ENCODE results near the gene PITPNC1. TPM values are rescaled to one million over a fixed set of nuclear protein-coding genes. Genes with fewer than 3 reads are reported as not detected.

The PITPNC1 gene
- total and polyA plus RNA-seq, 2 donors (not counting 1 experiment from before 2014, with no cell fraction given), result 4.7 to 26.1 TPM

GRCh38 chr17:67401598-67402504 lies 24.8 kb downstream of the PITPNC1 start:
- Histone ChIP-seq H3K27me3 (replicated peaks in 1 of 4; ENCODE audit: control extremely low read depth in 1 of 4, control insufficient read depth in 3 of 4, insufficient read depth in 4 of 4, low read length in 3 of 4) (no peaks in the 10 kb centered on the region), H3K4me1 (ENCODE audit: control insufficient read depth in 2 of 2, insufficient read depth in 2 of 2, low read length in 2 of 2) (peaks cover 8 to 17% of the 10 kb centered on the region in 2 donors), H3K27ac (ENCODE audit: low read length in 2 of 2) (no peak overlapping the region), H3K4me3 (ENCODE audit: control extremely low read depth in 1 of 5, extremely low read depth in 1 of 5, insufficient read depth in 1 of 5, low read depth in 2 of 5, low read length in 4 of 5) (no peak overlapping the region), H2AFZ (ENCODE audit: insufficient read depth, low read depth, low read length, poor library complexity, severe bottlenecking) (no peak overlapping the region), H3K36me3 (replicated peaks in 1 of 2; ENCODE audit: control extremely low read depth in 1 of 2, control insufficient read depth in 1 of 2, extremely low read depth in 1 of 2, insufficient read depth in 2 of 2, low read length in 1 of 2) (no peaks in the 10 kb centered on the region), H4K20me1 (ENCODE audit: control insufficient read depth, insufficient read depth, low read length, poor library complexity, severe bottlenecking) (no peaks in the 10 kb centered on the region), H3K4me2 (replicated peaks; ENCODE audit: low read depth, low read length, poor library complexity, severe bottlenecking) (no peak overlapping the region), H3K79me2 (ENCODE audit: control insufficient read depth, insufficient read depth, low read length) (peaks cover 11% of the 10 kb centered on the region), H3K9ac (ENCODE audit: low read length) (no peak overlapping the region), H3K9me3 (ENCODE audit: control extremely low read depth in 1 of 3, control insufficient read depth in 2 of 3, insufficient read depth in 1 of 3, low read length in 2 of 3) (peaks cover 0 to 5% (median 0%) of the 10 kb centered on the region in 3 donors)
- intact Hi-C loops (cut with micrococcal nuclease), result no loop called here
- CTCF ChIA-PET, result no interaction called here
- peaks cover 29% of the 10 kb centered on the region for H3K4me1 Mint-ChIP-seq
- no peak overlapping the region for H3K27ac Mint-ChIP-seq
- TF ChIP-seq EZH2 (IDR thresholded peaks at IDR 0.05; ENCODE audit: borderline replicate concordance, insufficient read depth, low read depth, low read length, poor library complexity, severe bottlenecking), result no peak
- TF ChIP-seq, protein P1, sequence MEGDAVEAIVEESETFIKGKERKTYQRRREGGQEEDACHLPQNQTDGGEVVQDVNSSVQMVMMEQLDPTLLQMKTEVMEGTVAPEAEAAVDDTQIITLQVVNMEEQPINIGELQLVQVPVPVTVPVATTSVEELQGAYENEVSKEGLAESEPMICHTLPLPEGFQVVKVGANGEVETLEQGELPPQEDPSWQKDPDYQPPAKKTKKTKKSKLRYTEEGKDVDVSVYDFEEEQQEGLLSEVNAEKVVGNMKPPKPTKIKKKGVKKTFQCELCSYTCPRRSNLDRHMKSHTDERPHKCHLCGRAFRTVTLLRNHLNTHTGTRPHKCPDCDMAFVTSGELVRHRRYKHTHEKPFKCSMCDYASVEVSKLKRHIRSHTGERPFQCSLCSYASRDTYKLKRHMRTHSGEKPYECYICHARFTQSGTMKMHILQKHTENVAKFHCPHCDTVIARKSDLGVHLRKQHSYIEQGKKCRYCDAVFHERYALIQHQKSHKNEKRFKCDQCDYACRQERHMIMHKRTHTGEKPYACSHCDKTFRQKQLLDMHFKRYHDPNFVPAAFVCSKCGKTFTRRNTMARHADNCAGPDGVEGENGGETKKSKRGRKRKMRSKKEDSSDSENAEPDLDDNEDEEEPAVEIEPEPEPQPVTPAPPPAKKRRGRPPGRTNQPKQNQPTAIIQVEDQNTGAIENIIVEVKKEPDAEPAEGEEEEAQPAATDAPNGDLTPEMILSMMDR (IDR thresholded peaks at IDR 0.05), result no peak
- DNase-seq, result no peak
- POLR2A ChIA-PET, result no interaction called here
- no peak for ATAC-seq (ENCODE audit: low read depth)
- no peaks in the 10 kb centered on the region for H3K27me3 Mint-ChIP-seq
- 100% methylated on average over 8 of the region's 16 CpGs for WGBS (ENCODE audit: insufficient coverage)
- no peaks in the 10 kb centered on the region for H3K9me3 Mint-ChIP-seq (ENCODE audit: insufficient read depth)
- H3K4me3 Mint-ChIP-seq, result no peak overlapping the region

DNA sequence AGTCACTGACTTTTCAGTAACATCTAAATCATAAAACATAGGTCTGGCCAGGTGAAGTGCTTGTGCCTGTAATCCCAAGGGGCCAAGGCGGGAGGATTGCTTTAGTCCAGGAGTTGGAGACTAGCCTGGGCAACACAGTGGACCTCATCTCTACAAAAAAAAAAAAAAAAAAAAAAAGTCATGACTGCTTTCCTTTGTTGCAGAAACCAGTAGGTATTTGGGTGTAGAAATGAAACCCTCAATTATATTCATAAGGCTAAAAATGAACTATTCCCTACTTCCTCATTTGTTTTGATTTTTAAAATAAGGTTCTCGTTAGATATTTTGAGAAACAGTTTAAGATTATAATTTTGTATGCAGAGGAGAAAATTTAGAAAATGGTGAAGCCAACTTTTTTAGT lies 26.0 kb downstream of the PITPNC1 start:
- intact Hi-C loops (cut with micrococcal nuclease), result no loop called here
- ATAC-seq (ENCODE audit: low read depth) (no peak), DNase-seq (no peak)
- Histone ChIP-seq H3K79me2 (ENCODE audit: control insufficient read depth, insufficient read depth, low read length) (peaks cover 11% of the 10 kb centered on the region), H4K20me1 (ENCODE audit: control insufficient read depth, insufficient read depth, low read length, poor library complexity, severe bottlenecking) (no peaks in the 10 kb centered on the region), H3K4me1 (ENCODE audit: control insufficient read depth in 2 of 2, insufficient read depth in 2 of 2, low read length in 2 of 2) (peaks cover 8 to 17% of the 10 kb centered on the region in 2 donors), H3K36me3 (replicated peaks in 1 of 2; ENCODE audit: control extremely low read depth in 1 of 2, control insufficient read depth in 1 of 2, extremely low read depth in 1 of 2, insufficient read depth in 2 of 2, low read length in 1 of 2) (no peaks in the 10 kb centered on the region), H3K4me2 (replicated peaks; ENCODE audit: low read depth, low read length, poor library complexity, severe bottlenecking) (peak overlapping the region; percentile 36), H3K27ac (ENCODE audit: low read length in 2 of 2) (no peak overlapping the region), H2AFZ (ENCODE audit: insufficient read depth, low read depth, low read length, poor library complexity, severe bottlenecking) (no peak overlapping the region), H3K4me3 (ENCODE audit: control extremely low read depth in 1 of 5, extremely low read depth in 1 of 5, insufficient read depth in 1 of 5, low read depth in 2 of 5, low read length in 4 of 5) (no peak overlapping the region), H3K9ac (ENCODE audit: low read length) (no peak overlapping the region), H3K27me3 (replicated peaks in 1 of 4; ENCODE audit: control extremely low read depth in 1 of 4, control insufficient read depth in 3 of 4, insufficient read depth in 4 of 4, low read length in 3 of 4) (no peaks in the 10 kb centered on the region), H3K9me3 (ENCODE audit: control extremely low read depth in 1 of 3, control insufficient read depth in 2 of 3, insufficient read depth in 1 of 3, low read length in 2 of 3) (no peaks in the 10 kb centered on the region)
- Mint-ChIP-seq H3K9me3 (ENCODE audit: insufficient read depth) (no peaks in the 10 kb centered on the region), H3K27me3 (no peaks in the 10 kb centered on the region), H3K4me3 (no peak overlapping the region), H3K4me1 (peaks cover 33% of the 10 kb centered on the region), H3K27ac (no peak overlapping the region)
- CTCF ChIA-PET, result no interaction called here
- TF ChIP-seq, protein P1 (IDR thresholded peaks at IDR 0.05), result no peak
- TF ChIP-seq EZH2 (IDR thresholded peaks at IDR 0.05; ENCODE audit: borderline replicate concordance, insufficient read depth, low read depth, low read length, poor library complexity, severe bottlenecking), result no peak
- POLR2A ChIA-PET, result no interaction called here
- no CpG with 5 or more reads among the region's 2 CpGs for WGBS (ENCODE audit: insufficient coverage)
